GM19455 (cell line): ENCODE measurements around the gene RAD23A.
"Not testable (repeated sequence)": the region's sequence is repeated elsewhere in the genome, so short reads cannot be mapped to it uniquely, and the experiment has no call there.

Experiments used
- ATAC-seq: cut with Tn5 transposase; IDR thresholded peaks from one replicate; pipeline ENCODE4 v1.9.1; 2021; ENCODE audit not compliant: unreplicated experiment

RAD23A gene

GRCh38 chr19:12954612-12954962, 8.9 kb downstream of the RAD23A start:
- ATAC-seq = no peak

DNA sequence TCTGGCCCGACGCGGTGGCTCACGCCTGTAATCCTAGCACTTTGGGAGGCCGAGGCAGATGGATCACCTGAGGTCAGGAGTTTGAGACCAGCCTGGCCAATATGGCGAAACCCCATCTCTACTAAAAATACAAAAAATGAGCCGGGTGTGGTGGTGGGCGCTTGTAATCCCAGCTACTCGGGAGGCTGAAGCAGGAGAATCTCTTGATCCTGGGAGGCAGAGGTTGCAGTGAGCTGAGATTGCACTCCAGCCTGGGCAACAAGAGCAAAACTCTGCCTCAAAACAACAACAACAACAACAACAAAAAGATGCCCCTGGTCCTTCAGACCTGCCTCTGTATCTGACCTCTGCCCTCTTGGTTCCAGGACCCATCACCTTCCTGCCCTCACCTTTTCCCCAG, 9.9 kb downstream of the RAD23A start:
- ATAC-seq = not testable (repeated sequence)

DNA sequence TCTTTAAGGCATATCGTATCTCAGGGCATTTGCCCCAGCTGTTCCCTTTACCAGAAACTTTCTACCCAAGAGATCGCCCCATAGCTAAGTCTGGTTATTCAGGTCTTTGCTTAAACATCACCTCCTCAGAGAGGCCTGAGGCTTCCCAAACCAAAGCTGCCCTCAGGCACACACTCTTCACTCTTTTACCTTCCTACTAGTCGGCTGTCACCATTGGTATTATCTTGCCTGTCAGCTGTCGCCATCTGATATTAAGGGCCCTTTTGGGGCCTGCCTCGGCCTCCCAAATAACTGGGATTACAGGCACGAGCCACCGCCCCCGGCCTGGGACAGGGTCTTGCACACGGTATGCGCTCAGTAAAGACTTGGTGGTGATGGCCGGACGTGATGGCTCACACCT, 10.3 kb downstream of the RAD23A start:
- ATAC-seq = no peak

- peak; percentile 68 for ATAC-seq
Observed at GRCh38 chr19:12956446-12957388, 11.1 kb downstream of the RAD23A start, which contains the start of gene GADD45GIP1. Gene GADD45GIP1 (minus strand): TSS chr19:12957223. CDS start chr19:12957212, 11 bp downstream.

GRCh38 chr19:12957389-12957952, 11.8 kb downstream of the RAD23A start:
- ATAC-seq = not testable (repeated sequence)

- no peak for ATAC-seq
Observed at GRCh38 chr19:12959481-12959880, 13.8 kb downstream of the RAD23A start.

- ATAC-seq = no peak
Observed at GRCh38 chr19:12965017-12965811, 19.6 kb downstream of the RAD23A start.

- ATAC-seq = no peak
Observed at GRCh38 chr19:12965812-12966135, 20.1 kb downstream of the RAD23A start.

GRCh38 chr19:12967907-12968306, 22.2 kb downstream of the RAD23A start:
- ATAC-seq = no peak

- ATAC-seq = no peak
Observed at GRCh38 chr19:12969292-12969988, 23.8 kb downstream of the RAD23A start, which contains the start of gene DAND5. Gene DAND5 (plus strand): TSS chr19:12969576. CDS start chr19:12969661, 85 bp downstream.

DNA sequence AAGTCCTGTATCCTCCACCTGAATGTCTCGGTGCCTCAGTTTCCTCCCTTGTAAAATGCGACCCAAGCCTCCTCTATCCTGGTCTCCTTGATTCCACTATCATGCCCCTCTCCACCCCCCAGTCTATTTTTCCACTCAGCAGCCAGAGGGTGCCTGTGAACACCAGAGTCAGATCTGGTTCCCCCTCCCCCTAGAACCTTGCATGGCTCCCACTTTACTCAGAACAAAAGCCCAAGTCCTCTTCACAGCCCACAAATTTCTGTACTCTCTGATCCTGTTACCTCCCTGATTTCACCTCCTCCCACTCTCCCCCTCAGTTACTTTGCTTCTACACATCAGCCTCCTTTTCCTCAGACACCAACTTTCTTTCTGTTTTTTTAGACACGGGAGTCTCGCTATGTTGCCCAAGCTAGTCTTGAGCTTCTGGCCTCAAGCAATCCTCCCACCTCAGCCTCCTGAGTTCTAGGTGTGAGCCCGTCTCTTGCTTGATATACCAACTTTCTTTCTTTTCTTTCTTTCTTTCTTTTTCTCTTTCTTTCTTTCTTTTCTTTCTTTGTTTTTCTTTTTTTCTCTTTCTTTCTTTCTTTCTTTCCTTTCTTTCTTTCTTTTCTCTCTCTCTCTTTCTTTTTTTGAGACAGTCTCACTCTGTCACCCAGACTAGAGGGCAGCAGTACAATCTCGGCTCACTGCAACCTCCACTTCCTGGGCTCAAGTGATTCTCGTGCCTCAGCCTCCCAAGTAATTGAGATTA, 24.6 kb downstream of the RAD23A start:
- ATAC-seq = no peak

DNA sequence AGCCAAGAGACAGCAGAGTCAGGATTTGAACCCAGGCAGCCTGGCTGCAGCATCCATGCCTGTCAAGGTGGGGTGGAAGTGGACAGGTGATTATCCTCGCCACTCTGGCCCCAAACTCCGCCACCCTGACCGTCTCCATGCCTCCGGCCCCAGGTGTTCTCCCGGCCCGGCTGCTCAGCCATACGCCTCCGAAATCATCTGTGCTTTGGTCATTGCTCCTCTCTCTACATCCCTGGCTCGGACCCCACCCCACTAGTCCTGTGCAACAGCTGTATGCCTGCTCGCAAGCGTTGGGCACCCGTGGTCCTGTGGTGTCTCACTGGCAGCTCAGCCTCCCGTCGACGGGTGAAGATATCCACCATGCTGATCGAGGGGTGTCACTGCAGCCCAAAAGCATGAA, 27.6 kb downstream of the RAD23A start:
- no peak for ATAC-seq

GRCh38 chr19:12974301-12975220, 28.9 kb downstream of the RAD23A start:
- no peak for ATAC-seq

- ATAC-seq = no peak
Observed at GRCh38 chr19:12975221-12975741, 29.6 kb downstream of the RAD23A start.

DNA sequence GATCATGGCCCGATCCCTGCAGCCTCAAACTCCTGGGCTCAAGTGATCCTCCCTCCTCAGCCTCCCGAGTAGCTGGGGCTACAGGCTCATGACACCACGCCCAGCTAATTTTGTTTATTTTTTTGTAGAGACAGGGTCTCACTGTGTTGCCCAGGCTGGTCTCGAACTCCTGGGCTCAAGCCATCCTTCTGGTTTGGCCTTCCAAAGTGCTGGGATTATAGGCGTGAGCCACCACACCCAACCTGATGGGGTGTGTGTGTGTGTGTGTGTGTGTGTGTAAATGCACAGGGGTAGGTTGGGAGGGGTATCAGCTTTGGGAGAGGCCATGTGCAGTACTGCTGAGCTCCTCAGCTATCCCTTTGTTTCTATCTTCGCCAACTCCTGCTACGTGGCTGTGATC, 30.4 kb downstream of the RAD23A start:
- ATAC-seq = not testable (repeated sequence)

- no peak for ATAC-seq
Observed at GRCh38 chr19:12979974-12980373, 34.3 kb downstream of the RAD23A start.

GRCh38 chr19:12982648-12983047, 37.0 kb downstream of the RAD23A start:
- ATAC-seq = no peak

- no peak for ATAC-seq
Observed at GRCh38 chr19:12983091-12983490, 37.4 kb downstream of the RAD23A start.

DNA sequence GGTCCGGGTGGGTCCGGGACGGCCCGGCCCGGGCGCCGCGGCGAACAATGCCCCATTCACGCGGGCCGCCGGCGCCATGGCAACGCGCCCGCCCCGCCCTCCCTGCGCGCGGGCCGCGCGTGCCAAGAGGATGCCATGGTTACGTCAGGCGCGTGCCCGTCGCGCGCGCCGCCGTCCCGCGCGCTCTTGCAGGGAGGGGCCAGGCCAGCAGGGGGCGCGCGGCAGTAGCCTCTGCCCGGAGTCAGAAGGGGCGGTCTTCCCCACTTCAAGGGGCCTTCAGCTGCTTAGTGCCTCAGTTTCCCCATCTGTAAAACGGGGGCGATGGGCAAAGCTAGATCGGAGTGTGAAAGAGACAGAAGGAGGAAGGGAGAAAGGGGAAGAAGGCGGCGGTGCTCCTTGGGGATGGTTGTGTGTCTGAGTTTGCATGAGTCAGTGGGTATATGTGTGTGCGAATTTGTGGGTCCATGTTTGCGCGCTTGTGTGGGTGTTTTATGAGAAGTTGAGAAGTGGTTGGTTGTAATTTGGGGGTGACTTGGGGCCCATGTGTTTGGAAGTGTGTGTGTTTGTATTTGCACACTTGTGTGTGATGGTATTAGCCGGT, 38.0 kb downstream of the RAD23A start:
- no peak for ATAC-seq
